Measurements from ENCODE around the gene COMMD2.

- TF ChIP-seq EZH2 (IDR thresholded peaks at IDR 0.05; ENCODE audit: insufficient read depth, poor library complexity, severe bottlenecking) = no peak
- TF ChIP-seq EZH2phosphoT487 (IDR thresholded peaks at IDR 0.05; ENCODE audit: insufficient read depth, low read depth) = no peak
Measured at GRCh38 chr3:149705416-149705815, 46.9 kb downstream of the COMMD2 start.

Data from GM23248 (cell line).